ENCODE results near the gene PRXL2B. TPM values are rescaled to one million over a fixed set of nuclear protein-coding genes. Genes with fewer than 3 reads are reported as not detected.

The PRXL2B gene
- total and polyA plus RNA-seq, 10 of the 15 experiments (the other 5 are each of a cell fraction or from before 2014, with no cell fraction given), result 0.44 to 5.6 (median 4.0) TPM

DNA sequence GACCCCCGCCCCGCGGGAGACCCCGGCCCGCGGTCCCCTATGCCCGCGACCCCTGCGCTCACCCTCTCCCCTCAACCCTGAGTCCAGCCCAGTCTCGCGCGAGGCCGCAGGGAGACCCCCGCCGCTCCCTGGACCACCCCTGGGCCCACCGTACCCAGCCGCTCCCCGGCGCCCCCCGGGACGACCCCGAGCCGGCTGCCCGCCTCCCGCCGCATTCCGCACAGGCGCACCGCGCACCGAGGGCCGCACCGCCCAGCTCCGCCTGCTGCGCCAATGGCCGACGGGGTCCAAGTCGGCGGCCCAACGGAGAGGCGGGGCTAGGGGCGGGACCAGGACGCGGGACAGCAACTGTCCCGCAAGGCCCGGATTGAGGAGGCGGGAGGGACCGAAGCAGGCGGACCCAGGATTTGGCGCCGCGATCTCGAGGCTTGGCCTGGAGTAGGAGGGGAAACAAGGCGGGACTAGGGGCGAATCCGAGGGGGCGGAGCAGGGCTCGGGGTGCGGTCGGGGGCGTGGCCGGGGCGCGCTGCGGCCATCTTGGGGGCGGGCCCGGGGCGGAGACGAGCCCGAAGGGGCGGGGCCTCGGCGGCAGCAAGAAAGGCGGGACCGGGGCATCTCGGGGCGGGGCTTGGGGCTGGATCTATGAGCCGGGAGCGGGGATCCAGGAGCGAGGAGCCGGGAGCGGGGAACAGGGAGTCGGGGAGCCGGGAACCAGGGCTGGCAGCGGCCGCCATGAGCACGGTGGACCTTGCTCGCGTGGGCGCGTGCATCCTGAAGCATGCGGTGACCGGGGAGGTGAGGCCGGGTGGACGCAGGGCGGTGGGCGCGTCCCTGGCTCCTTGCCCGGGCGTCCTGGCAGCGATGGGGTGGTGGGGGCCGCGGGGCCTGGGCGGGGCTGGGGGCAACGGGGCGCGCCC lies at the start of gene PRXL2B (continued):
- peak; percentile 39; the same call in 1 of the 2 replicates for TF ChIP-seq NRF1 (conservative IDR thresholded peaks at IDR 0.05; ENCODE audit: low read depth, low read length)
- no peak for TF ChIP-seq STAT3 (IDR thresholded peaks at IDR 0.05; ENCODE audit: low read depth, low read length)
- TF ChIP-seq GATAD2B (conservative IDR thresholded peaks at IDR 0.05; ENCODE audit: low read depth), result peak; percentile 51
- TF ChIP-seq IKZF1 (conservative IDR thresholded peaks at IDR 0.05), result peak; percentile 7; the same call in 1 of the 2 replicates
- TF ChIP-seq PAX5 (IDR thresholded peaks at IDR 0.05; ENCODE audit: borderline replicate concordance, low read depth, low read length), result no peak
- peak; percentile 38; the same call in 1 of the 2 replicates for TF ChIP-seq LARP7 (IDR thresholded peaks at IDR 0.05)
- no peak for TF ChIP-seq HDAC2 (IDR thresholded peaks at IDR 0.05)
- peak; percentile 82 for TF ChIP-seq POLR2A (IDR thresholded peaks at IDR 0.05; ENCODE audit: low read depth, low read length)
- TF ChIP-seq TCF3 (IDR thresholded peaks at IDR 0.05; ENCODE audit: borderline replicate concordance, insufficient read depth, low read depth, low read length), result no peak
- no peak for TF ChIP-seq NFXL1 (IDR thresholded peaks at IDR 0.05; ENCODE audit: borderline replicate concordance)
- TF ChIP-seq, protein P1, sequence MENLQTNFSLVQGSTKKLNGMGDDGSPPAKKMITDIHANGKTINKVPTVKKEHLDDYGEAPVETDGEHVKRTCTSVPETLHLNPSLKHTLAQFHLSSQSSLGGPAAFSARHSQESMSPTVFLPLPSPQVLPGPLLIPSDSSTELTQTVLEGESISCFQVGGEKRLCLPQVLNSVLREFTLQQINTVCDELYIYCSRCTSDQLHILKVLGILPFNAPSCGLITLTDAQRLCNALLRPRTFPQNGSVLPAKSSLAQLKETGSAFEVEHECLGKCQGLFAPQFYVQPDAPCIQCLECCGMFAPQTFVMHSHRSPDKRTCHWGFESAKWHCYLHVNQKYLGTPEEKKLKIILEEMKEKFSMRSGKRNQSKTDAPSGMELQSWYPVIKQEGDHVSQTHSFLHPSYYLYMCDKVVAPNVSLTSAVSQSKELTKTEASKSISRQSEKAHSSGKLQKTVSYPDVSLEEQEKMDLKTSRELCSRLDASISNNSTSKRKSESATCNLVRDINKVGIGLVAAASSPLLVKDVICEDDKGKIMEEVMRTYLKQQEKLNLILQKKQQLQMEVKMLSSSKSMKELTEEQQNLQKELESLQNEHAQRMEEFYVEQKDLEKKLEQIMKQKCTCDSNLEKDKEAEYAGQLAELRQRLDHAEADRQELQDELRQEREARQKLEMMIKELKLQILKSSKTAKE (IDR thresholded peaks at IDR 0.05; ENCODE audit: low read depth, poor library complexity, severe bottlenecking), result no peak
- TF ChIP-seq BACH1 (IDR thresholded peaks at IDR 0.05; ENCODE audit: borderline replicate concordance), result peak; percentile 41; the same call in 1 of the 2 replicates
- TF ChIP-seq FOXM1 (IDR thresholded peaks at IDR 0.05; ENCODE audit: low read depth, low read length), result no peak
- TF ChIP-seq, protein P2, sequence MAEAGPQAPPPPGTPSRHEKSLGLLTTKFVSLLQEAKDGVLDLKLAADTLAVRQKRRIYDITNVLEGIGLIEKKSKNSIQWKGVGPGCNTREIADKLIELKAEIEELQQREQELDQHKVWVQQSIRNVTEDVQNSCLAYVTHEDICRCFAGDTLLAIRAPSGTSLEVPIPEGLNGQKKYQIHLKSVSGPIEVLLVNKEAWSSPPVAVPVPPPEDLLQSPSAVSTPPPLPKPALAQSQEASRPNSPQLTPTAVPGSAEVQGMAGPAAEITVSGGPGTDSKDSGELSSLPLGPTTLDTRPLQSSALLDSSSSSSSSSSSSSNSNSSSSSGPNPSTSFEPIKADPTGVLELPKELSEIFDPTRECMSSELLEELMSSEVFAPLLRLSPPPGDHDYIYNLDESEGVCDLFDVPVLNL (IDR thresholded peaks at IDR 0.05; ENCODE audit: low read depth, low read length), result peak; percentile 55; the same call in 1 of the 2 replicates
- TF ChIP-seq HDGF (IDR thresholded peaks at IDR 0.05), result peak; percentile 87
- TF ChIP-seq RAD51 (IDR thresholded peaks at IDR 0.05), result no peak
- TF ChIP-seq CHD1 (IDR thresholded peaks at IDR 0.05; ENCODE audit: low read depth, low read length), result no peak
- TF ChIP-seq SMARCA5 (IDR thresholded peaks at IDR 0.05), result peak; percentile 43; the same call in 1 of the 2 replicates
- TF ChIP-seq ZBED1 (IDR thresholded peaks at IDR 0.05; ENCODE audit: borderline replicate concordance), result no peak
- 0 out of 2 replicates have a peak, but pooled peaks have one; percentile 5 for TF ChIP-seq RUNX3 (IDR thresholded peaks at IDR 0.05; ENCODE audit: low read length)
- TF ChIP-seq ZNF274 (IDR thresholded peaks at IDR 0.05; ENCODE audit: insufficient read depth, insufficient read length), result no peak
- no peak for TF ChIP-seq CEBPB (IDR thresholded peaks at IDR 0.05; ENCODE audit: borderline replicate concordance in 1 of 2, low read depth in 2 of 2, low read length in 2 of 2)

Measured in GM12878 (cell line).